ENCODE results near the gene VIPAS39.

Gene VIPAS39

GRCh38 chr14:77495334-77495733, 37.9 kb upstream of the VIPAS39 start:
- no peak for TF ChIP-seq CTCF (conservative IDR thresholded peaks at IDR 0.05; ENCODE audit: low read depth, low read length)
- DNase-seq (ENCODE audit: low read depth), result no peak
- no peak overlapping the region for H3K4me3 ChIP-seq (ENCODE audit: low read depth, low read length)

- TF ChIP-seq CTCF (conservative IDR thresholded peaks at IDR 0.05; ENCODE audit: low read depth, low read length), result no peak
- DNase-seq (ENCODE audit: low read depth), result no peak
- no peak overlapping the region for H3K4me3 ChIP-seq (ENCODE audit: low read depth, low read length)
These were observed 33.7 kb upstream of the VIPAS39 start for GRCh38 chr14:77491056-77491455.

GRCh38 chr14:77490347-77490986, 33.1 kb upstream of the VIPAS39 start:
- DNase-seq (ENCODE audit: low read depth), result no peak
- no peak for TF ChIP-seq CTCF (conservative IDR thresholded peaks at IDR 0.05; ENCODE audit: low read depth, low read length)
- H3K4me3 ChIP-seq (ENCODE audit: low read depth, low read length), result no peak overlapping the region

GRCh38 chr14:77489041-77489440, 31.6 kb upstream of the VIPAS39 start:
- TF ChIP-seq CTCF (conservative IDR thresholded peaks at IDR 0.05; ENCODE audit: low read depth, low read length), result no peak
- DNase-seq (ENCODE audit: low read depth), result no peak
- H3K4me3 ChIP-seq (ENCODE audit: low read depth, low read length), result no peak overlapping the region

GRCh38 chr14:77488558-77488957, 31.2 kb upstream of the VIPAS39 start:
- no peak overlapping the region for H3K4me3 ChIP-seq (ENCODE audit: low read depth, low read length)
- no peak for DNase-seq (ENCODE audit: low read depth)
- TF ChIP-seq CTCF (conservative IDR thresholded peaks at IDR 0.05; ENCODE audit: low read depth, low read length), result no peak

- DNase-seq (ENCODE audit: low read depth), result peak; percentile 46
- H3K4me3 ChIP-seq (ENCODE audit: low read depth, low read length), result no peak overlapping the region
- TF ChIP-seq CTCF (conservative IDR thresholded peaks at IDR 0.05; ENCODE audit: low read depth, low read length), result no peak
These were observed 28.7 kb upstream of the VIPAS39 start for GRCh38 chr14:77485901-77486678.

GRCh38 chr14:77485256-77485655, 27.9 kb upstream of the VIPAS39 start:
- H3K4me3 ChIP-seq (ENCODE audit: low read depth, low read length), result no peak overlapping the region
- no peak for TF ChIP-seq CTCF (conservative IDR thresholded peaks at IDR 0.05; ENCODE audit: low read depth, low read length)
- no peak for DNase-seq (ENCODE audit: low read depth)

Measured in choroid plexus epithelial cell (primary cell).